Stimulated activated CD8-positive, alpha-beta memory T cell treated with anti-CD3 and anti-CD28 coated beads, Interleukin-7, amount 100 ng/mL, for 1 hour (primary cell): ENCODE results near the gene HYI.
"Not testable (repeated sequence)": the region's sequence is repeated elsewhere in the genome, so short reads cannot be mapped to it uniquely, and the experiment has no call there.

Source experiments
- DNase-seq, 2 donors: peaks; one replicate each; pipeline ENCODE4 v3.0.0-alpha.2; 2020; ENCODE audit warnings: low read depth in 2 of 2

Gene HYI

GRCh38 chr1:43464681-43465504 is 11.2 kb upstream of the HYI start:
- no peak for DNase-seq

- DNase-seq = no peak
Measured at GRCh38 chr1:43463479-43463878, 9.7 kb upstream of the HYI start.

GRCh38 chr1:43460988-43461693 is 7.4 kb upstream of the HYI start:
- DNase-seq = no peak

- DNase-seq = not testable (repeated sequence)
Measured at GRCh38 chr1:43458379-43458778, 4.6 kb upstream of the HYI start.

GRCh38 chr1:43455213-43455889 is 1.6 kb upstream of the HYI start:
- no peak for DNase-seq

- DNase-seq = no peak
Measured at GRCh38 chr1:43454270-43455011, 710 bp upstream of the HYI start.

GRCh38 chr1:43452789-43453441 is 816 bp downstream of the HYI start:
- DNase-seq = no peak

GRCh38 chr1:43451701-43452532 is 1.8 kb downstream of the HYI start:
- DNase-seq = no peak

GRCh38 chr1:43451157-43451591 is 2.6 kb downstream of the HYI start:
- DNase-seq = no peak

GRCh38 chr1:43450251-43450941 is 3.3 kb downstream of the HYI start:
- DNase-seq = no peak

- DNase-seq = no peak
Measured at GRCh38 chr1:43449708-43450069, 4.0 kb downstream of the HYI start.

- DNase-seq = no peak
Measured at GRCh38 chr1:43448955-43449707, 4.6 kb downstream of the HYI start.

- no peak for DNase-seq
Measured at GRCh38 chr1:43447891-43448708, 5.6 kb downstream of the HYI start.

- no peak for DNase-seq
Measured at GRCh38 chr1:43446881-43447835, 6.6 kb downstream of the HYI start.

GRCh38 chr1:43446388-43446740 is 7.4 kb downstream of the HYI start:
- DNase-seq = no peak

GRCh38 chr1:43445606-43446387 is 7.9 kb downstream of the HYI start:
- no peak for DNase-seq
